Endothelial cell of umbilical vein (primary cell): Measurements from ENCODE around the gene AJUBA. TPM values are rescaled to one million over a fixed set of nuclear protein-coding genes. Genes with fewer than 3 reads are reported as not detected.

Experiments used
- BruUV-seq: library from RNA; stranded (reverse); fragments of 400-500 nt; replicated peaks from 2 replicates; lab custom pipeline; 2021; lab: Mats Ljungman, UMichigan
- CTCF ChIA-PET: fragments of 300-600, 350-600 bp; sonication (Branson Sonifier 250); formaldehyde crosslinking; loops from one replicate; lab custom pipeline; 2021; ENCODE audit warnings: antibody characterized with exemption, inconsistent platforms; lab: Charles Lee
- POLR2A ChIA-PET: fragments of 300-600, 350-600 bp; sonication (Branson Sonifier 250); formaldehyde crosslinking; loops from one replicate; lab custom pipeline; 2021; ENCODE audit warnings: antibody characterized with exemption, inconsistent platforms; lab: Charles Lee
- DNase-seq: peaks from one replicate; pipeline ENCODE4 v3.0.0-alpha.2; 2011; ENCODE audit warnings: low read depth, low spot score
- FAIRE-seq: peaks from 2 replicates; lab custom pipeline; 2011; peaks lifted over from hg19 to GRCh38; lab: Jason Lieb, UNC
- H2AFZ ChIP-seq: 2 replicates; pipeline ENCODE4 v1.6.0; 2012; ENCODE audit warnings: low read depth, low read length, control low read depth, inconsistent platforms
- H3K27ac ChIP-seq: 2 replicates; pipeline ENCODE4 v1.5.1; 2011; ENCODE audit warnings: low read depth, mild to moderate bottlenecking, control low read depth, low read length, moderate library complexity; ENCODE audit not compliant: insufficient read depth
- H3K27me3 ChIP-seq, 2 experiments: 2 replicates each; pipeline versions ENCODE4 v1.6.0 to v1.6.1; 2011; ENCODE audit warnings: low read length in 2 of 2, mixed read lengths in 1 of 2; ENCODE audit not compliant: control insufficient read depth in 2 of 2, insufficient read depth in 2 of 2
- H3K36me3 ChIP-seq, 2 experiments: 2 replicates in 1 of 2; 3 replicates in 1 of 2; pipeline ENCODE4 v1.5.1; 2011; ENCODE audit warnings: low read length in 2 of 2, mild to moderate bottlenecking in 1 of 2, moderate library complexity in 1 of 2; ENCODE audit not compliant: control insufficient read depth in 2 of 2, insufficient read depth in 2 of 2; ENCODE audit errors: extremely low read depth in 1 of 2
- H3K4me1 ChIP-seq: 3 replicates; pipeline ENCODE4 v1.5.1; 2011; ENCODE audit warnings: mild to moderate bottlenecking, low read length; ENCODE audit not compliant: control insufficient read depth, insufficient read depth; ENCODE audit errors: extremely low read depth
- H3K4me2 ChIP-seq: 2 replicates; pipeline ENCODE4 v1.6.1; 2011; ENCODE audit warnings: low read length, control low read depth, mixed read lengths; ENCODE audit not compliant: insufficient read depth
- H3K4me3 ChIP-seq, 3 experiments: fragments of 200-600 bp in 1 of 3; sonication (generic), shearing (Covaris generic) in 1 of 3; replicated peaks in 1 of 3; 2 replicates each; pipeline ENCODE4 v1.5.1; 2011 to 2016; ENCODE audit warnings: control low read depth in 3 of 3, low read length in 3 of 3, mild to moderate bottlenecking in 2 of 3, inconsistent platforms in 1 of 3, low read depth in 1 of 3, moderate library complexity in 1 of 3; ENCODE audit not compliant: insufficient read depth in 1 of 3
- H3K79me2 ChIP-seq: 2 replicates; pipeline ENCODE4 v1.6.0; 2012; ENCODE audit warnings: low read length, inconsistent platforms; ENCODE audit not compliant: control insufficient read depth, insufficient read depth
- H3K9ac ChIP-seq: replicated peaks from 2 replicates; pipeline ENCODE3; 2011; ENCODE audit warnings: low read length, control low read depth; ENCODE audit not compliant: insufficient read depth; ENCODE audit errors: extremely low read depth
- H3K9me1 ChIP-seq: replicated peaks from 3 replicates; pipeline ENCODE4 v1.6.0; 2011; ENCODE audit warnings: mild to moderate bottlenecking, low read length; ENCODE audit not compliant: control insufficient read depth, insufficient read depth; ENCODE audit errors: extremely low read depth
- H3K9me3 ChIP-seq: replicated peaks from 2 replicates; pipeline ENCODE4 v1.5.1; 2012; ENCODE audit warnings: low read length, inconsistent platforms; ENCODE audit not compliant: control insufficient read depth, insufficient read depth
- H4K20me1 ChIP-seq: replicated peaks from 2 replicates; pipeline ENCODE3; 2011; ENCODE audit warnings: mild to moderate bottlenecking, low read length; ENCODE audit not compliant: control insufficient read depth, insufficient read depth; ENCODE audit errors: extremely low read depth
- CTCF ChIP-seq, 2 donors: IDR thresholded peaks; 1 replicate in 1 of 2; 2 replicates in 1 of 2; pipeline ENCODE4 v1.5.1; 2011; ENCODE audit warnings: low read length in 2 of 2, mild to moderate bottlenecking in 2 of 2, moderate library complexity in 2 of 2, control low read depth in 1 of 2, inconsistent platforms in 1 of 2, low read depth in 1 of 2; ENCODE audit not compliant: insufficient read depth in 1 of 2; ENCODE audit errors: extremely low read depth in 1 of 2
- EZH2 ChIP-seq: IDR thresholded peaks from 2 replicates; pipeline ENCODE4 v1.6.1; 2012; ENCODE audit warnings: borderline replicate concordance, low read depth, mild to moderate bottlenecking, moderate library complexity, low read length, inconsistent platforms; ENCODE audit not compliant: severe bottlenecking
- FOS ChIP-seq: IDR thresholded peaks from 2 replicates; pipeline ENCODE4 v1.6.1; 2011; ENCODE audit warnings: mild to moderate bottlenecking, low read length, moderate library complexity, borderline replicate concordance; ENCODE audit not compliant: insufficient read depth
- GATA2 ChIP-seq: IDR thresholded peaks from 2 replicates; pipeline ENCODE4 v1.7.0; 2011; ENCODE audit warnings: low read depth, mild to moderate bottlenecking, moderate library complexity, mixed read lengths, low read length; ENCODE audit not compliant: insufficient read length, insufficient read depth
- JUN ChIP-seq: IDR thresholded peaks from 2 replicates; pipeline ENCODE4 v1.6.1; 2011; ENCODE audit warnings: borderline replicate concordance, low read depth; ENCODE audit not compliant: insufficient read length, insufficient read depth
- MAX ChIP-seq: IDR thresholded peaks from 2 replicates; pipeline ENCODE4 v1.6.1; 2011; ENCODE audit not compliant: insufficient read depth, insufficient read length
- MYC ChIP-seq: IDR thresholded peaks from one replicate; pipeline ENCODE4 v1.6.1; 2011; ENCODE audit warnings: mild to moderate bottlenecking, low read depth, low read length
- POLR2A ChIP-seq: IDR thresholded peaks from 2 replicates; pipeline ENCODE4 v1.6.1; 2012; ENCODE audit warnings: low read depth, mild to moderate bottlenecking, control low read depth, low read length
- POLR2AphosphoS5 ChIP-seq: IDR thresholded peaks from 2 replicates; pipeline ENCODE4 v1.6.1; 2012; ENCODE audit warnings: low read depth, mild to moderate bottlenecking, control low read depth, low read length, moderate library complexity; ENCODE audit not compliant: insufficient read depth
- dilution Hi-C: fragments of 300-500 bp; cut with MboI; formaldehyde crosslinking; loops from one replicate; pipeline ENCODE4 v1.15.0; 2019; ENCODE audit warnings: low sequenced_read_pairs; ENCODE audit not compliant: extremely low pct_ligation_motif_present
- intact Hi-C: fragments of 100-400 bp; cut with micrococcal nuclease; formaldehyde crosslinking; loops from one replicate; pipeline ENCODE4 v1.10.0; 2022
- polyA plus RNA-seq, 4 experiments: library from polyadenylated mRNA; depleted of rRNA in 3 of 4; stranded (reverse) in 3 of 4; unstranded in 1 of 4; fragments of >200 nt; gene quantifications; 2 replicates each; pipeline versions ENCODE4 v1.2.1 to v1.2.3, GENCODE V29; 2011 to 2012; ENCODE audit warnings: missing spikeins in 1 of 4
- total RNA-seq: library from RNA; stranded (reverse); gene quantifications from 2 replicates; pipeline ENCODE4 v1.2.3, GENCODE V29; 2021

Gene AJUBA
- total and polyA plus RNA-seq, 2 donors (not counting 3 experiments of a cell fraction or from before 2014, with no cell fraction given), result 50.0 to 61.7 TPM

GRCh38 chr14:22986508-22987054 lies 4.2 kb upstream of the AJUBA start:
- no peak overlapping the region for H3K4me2 ChIP-seq
- no peaks in the 10 kb centered on the region for H3K9me3 ChIP-seq
- TF ChIP-seq FOS (no peak), POLR2A (no peak), EZH2 (no peak), POLR2AphosphoS5 (no peak), MYC (no peak), JUN (no peak), MAX (no peak), GATA2 (no peak), CTCF (IDR thresholded peaks at IDR 0.05; ENCODE audit: extremely low read depth in 1 of 2, insufficient read depth in 1 of 2, low read depth in 1 of 2, low read length in 2 of 2) (peak; percentile 78 to 82)
- dilution Hi-C loops (loop anchor here (10.0 kb wide), 1 partner anchor 78 kb away; no protein-coding TSS in a partner anchor), intact Hi-C loops (loop anchor here (1.0 to 10.0 kb wide), 2 partner anchors 72 to 198 kb away; partner anchors contain the start of gene SLC7A8)
- no peaks in the 10 kb centered on the region for H3K27me3 ChIP-seq
- FAIRE-seq, result peak; percentile 92
- H3K9me1 ChIP-seq, result no peaks in the 10 kb centered on the region
- H3K9ac ChIP-seq, result no peak overlapping the region
- no peak overlapping the region for H3K4me3 ChIP-seq
- H2AFZ ChIP-seq, result no peak overlapping the region
- H4K20me1 ChIP-seq, result no peaks in the 10 kb centered on the region
- H3K36me3 ChIP-seq, result no peaks in the 10 kb centered on the region
- peaks cover 6% of the 10 kb centered on the region for H3K4me1 ChIP-seq
- H3K27ac ChIP-seq, result no peak overlapping the region
- ChIA-PET POLR2A (interaction anchor here (0.7 to 1.5 kb wide), 7 partner anchors 8 to 108 kb away, joined by 3 to 13 read pairs (median 4); partner anchors contain the start of genes ACIN1 and CDH24), CTCF (interaction anchor here (0.6 to 17.1 kb wide), 58 partner anchors 9 to 600 kb away, joined by 3 to 1071 read pairs (median 6); partner anchors contain the start of genes ACIN1, C14orf119, CDH24 and HAUS4)
- DNase-seq, result peak; percentile 86
- no TSS peak for BruUV-seq
- peaks cover 8% of the 10 kb centered on the region for H3K79me2 ChIP-seq
